ENCODE data around the gene TPMT. TPM values are rescaled to one million over a fixed set of nuclear protein-coding genes. Genes with fewer than 3 reads are reported as not detected.

The TPMT gene
- total RNA-seq (10 to 100 TPM; 13.3 to 52.0 (median 18.9) TPM), polyA plus RNA-seq (10 to 100 TPM; 18.4 to 87.2 (median 21.4) TPM)
- long read RNA-seq, donor 1, transcript TPMT-201 (9 exons, 3,181 nt), result major isoform, 25 of 25 reads
- long read RNA-seq, donor 1, partial matches to known transcripts, result 0 of 25 reads
- long read RNA-seq, donor 1, other reads (novel, unspliced or antisense), result 0 of 25 reads
- long read RNA-seq, donor 2, transcript TPMT-201 (9 exons, 3,181 nt), result major isoform, 8 of 8 reads
- long read RNA-seq, donor 2, partial matches to known transcripts, result 0 of 8 reads
- long read RNA-seq, donor 2, other reads (novel, unspliced or antisense), result 0 of 8 reads
- long read RNA-seq, donor 3, transcript TPMT-201 (9 exons, 3,181 nt), result major isoform, 18 of 18 reads
- long read RNA-seq, donor 3, partial matches to known transcripts, result 0 of 18 reads
- long read RNA-seq, donor 3, other reads (novel, unspliced or antisense), result 0 of 18 reads
- long read RNA-seq, donor 4, transcript TPMT-201 (9 exons, 3,181 nt), result major isoform, 20 of 29 reads
- long read RNA-seq, donor 4, partial matches to known transcripts, result 2 of 29 reads
- long read RNA-seq, donor 4, other reads (novel, unspliced or antisense), result 7 of 29 reads
- long read RNA-seq, donor 5, transcript TPMT-201 (9 exons, 3,181 nt), result major isoform, 32 of 37 reads
- long read RNA-seq, donor 5, partial matches to known transcripts, result 1 of 37 reads
- long read RNA-seq, donor 5, other reads (novel, unspliced or antisense), result 4 of 37 reads
- long read RNA-seq, donor 6, transcript TPMT-201 (9 exons, 3,181 nt), result major isoform, 15 of 20 reads
- long read RNA-seq, donor 6, partial matches to known transcripts, result 2 of 20 reads
- long read RNA-seq, donor 6, other reads (novel, unspliced or antisense), result 3 of 20 reads
- long read RNA-seq, donor 7, transcript TPMT-201 (9 exons, 3,181 nt), result major isoform, 6 of 6 reads
- long read RNA-seq, donor 7, partial matches to known transcripts, result 0 of 6 reads
- long read RNA-seq, donor 7, other reads (novel, unspliced or antisense), result 0 of 6 reads
- long read RNA-seq, donor 8, transcript TPMT-201 (9 exons, 3,181 nt), result major isoform, 16 of 22 reads
- long read RNA-seq, donor 8, partial matches to known transcripts, result 6 of 22 reads
- long read RNA-seq, donor 8, other reads (novel, unspliced or antisense), result 0 of 22 reads
- long read RNA-seq, donor 9, transcript TPMT-201 (9 exons, 3,181 nt), result major isoform, 5 of 5 reads
- long read RNA-seq, donor 9, partial matches to known transcripts, result 0 of 5 reads
- long read RNA-seq, donor 9, other reads (novel, unspliced or antisense), result 0 of 5 reads
- long read RNA-seq, donor 10, transcript TPMT-201 (9 exons, 3,181 nt), result major isoform, 6 of 6 reads
- long read RNA-seq, donor 10, partial matches to known transcripts, result 0 of 6 reads
- long read RNA-seq, donor 10, other reads (novel, unspliced or antisense), result 0 of 6 reads

- intact Hi-C loops (cut with DNase I), result loop anchor here (10.0 kb wide), 1 partner anchor 110 kb away; the partner anchor contains the start of gene DEK (in 2 of the 2)
- DNase-seq, result peak; percentile 28 to 71 (median 45)
- WGBS, 4 donors, result 0 to 1% (median 0%) methylated on average over 24 to 33 of the region's 34 CpGs
Observed at GRCh38 chr6:18154507-18155149, at the start of gene TPMT. Gene TPMT, minus strand, starts transcription at chr6:18155077. Its CDS starts 5,950 bp downstream, at chr6:18149127.

GRCh38 chr6:18203786-18204185, 48.9 kb upstream of the TPMT start:
- Histone ChIP-seq H3K4me1 (replicated peaks in 1 of 2) (no peaks in the 10 kb centered on the region), H3K9me3 (replicated peaks in 1 of 3) (no peaks in the 10 kb centered on the region), H3K27ac (no peak overlapping the region), H3K36me3 (replicated peaks in 1 of 2) (peaks cover 0 to 20% of the 10 kb centered on the region in 2 donors), H3K4me3 (no peak overlapping the region), H3K27me3 (no peaks in the 10 kb centered on the region)
- WGBS, 4 donors, result 90 to 95% (median 92%) methylated on average over 6 of the region's 6 CpGs
- intact Hi-C loops (cut with DNase I), result no loop called here
- TF ChIP-seq CTCF (IDR thresholded peaks at IDR 0.05), result no peak
- no peak for TF ChIP-seq POLR2A (IDR thresholded peaks at IDR 0.05)
- no peak for DNase-seq

More at GRCh38 chr6:18154507-18155149, at the start of gene TPMT:
- peak within 1 kb of the TSS; percentile 57 to 97 (median 80) for H3K27ac ChIP-seq
- H3K9me3 ChIP-seq (replicated peaks in 1 of 3), result no peaks in the 10 kb centered on the region
- H3K4me3 ChIP-seq, result peak within 1 kb of the TSS; percentile 69 to 98 (median 90)
- H3K4me1 ChIP-seq (replicated peaks in 1 of 2), result peaks cover 10 to 26% of the 10 kb centered on the region in 2 donors
- peak; percentile 77 to 94 for TF ChIP-seq POLR2A (IDR thresholded peaks at IDR 0.05)
- TF ChIP-seq CTCF (IDR thresholded peaks at IDR 0.05), result no peak
- no peaks in the 10 kb centered on the region for H3K27me3 ChIP-seq
- H3K36me3 ChIP-seq (replicated peaks in 1 of 2), result peaks cover 0 to 1% of the 10 kb centered on the region in 2 donors

- peak in 6 of 7 donors; percentile 27 to 73 (median 48) for DNase-seq
- H3K36me3 ChIP-seq (replicated peaks in 1 of 2), result peaks cover 0 to 2% of the 10 kb centered on the region in 2 donors
- H3K4me1 ChIP-seq (replicated peaks in 1 of 2), result no peaks in the 10 kb centered on the region
- TF ChIP-seq CTCF (IDR thresholded peaks at IDR 0.05), result no peak
- TF ChIP-seq POLR2A (IDR thresholded peaks at IDR 0.05), result no peak
- H3K9me3 ChIP-seq (replicated peaks in 1 of 3), result no peaks in the 10 kb centered on the region
- H3K4me3 ChIP-seq, result no peak overlapping the region
- H3K27ac ChIP-seq, result peak overlapping the region in 1 of 5 donors; percentile 61
- H3K27me3 ChIP-seq, result no peaks in the 10 kb centered on the region
- 60 to 78% (median 62%) methylated on average over 3 of the region's 3 CpGs for WGBS, 4 donors
- intact Hi-C loops (cut with DNase I), result no loop called here
Observed at GRCh38 chr6:18192026-18192425, 37.1 kb upstream of the TPMT start.
